Mesenchymal stem cell (in vitro differentiated cells and primary cell): ENCODE results near the gene GIGYF2.
A peak's percentile ranks its signal among the peaks of the same experiment; 100 is the strongest.
"Not testable (repeated sequence)": the region's sequence is repeated elsewhere in the genome, so short reads cannot be mapped to it uniquely, and the experiment has no call there.

Source experiments
- DNase-seq: peaks from one replicate; pipeline ENCODE4 v3.0.0-alpha.2; 2013
- H2AFZ ChIP-seq: one replicate; pipeline ENCODE4 v1.6.1; 2013; ENCODE audit warnings: low read depth, mild to moderate bottlenecking, control low read depth, inconsistent platforms, low read length, moderate library complexity
- H2AK5ac ChIP-seq: 2 replicates; pipeline ENCODE4 v1.6.1; 2013; ENCODE audit warnings: low read length, moderate library complexity, mild to moderate bottlenecking, inconsistent platforms; ENCODE audit not compliant: severe bottlenecking
- H2BK120ac ChIP-seq: one replicate; pipeline ENCODE4 v1.6.1; 2013; ENCODE audit warnings: low read depth, mild to moderate bottlenecking, inconsistent platforms, low read length, moderate library complexity
- H2BK12ac ChIP-seq, 2 experiments: one replicate each; pipeline ENCODE4 v1.6.1; 2013; ENCODE audit warnings: inconsistent platforms in 2 of 2, low read length in 2 of 2, mild to moderate bottlenecking in 2 of 2, moderate library complexity in 2 of 2, control low read depth in 1 of 2
- H2BK15ac ChIP-seq: one replicate; pipeline ENCODE4 v1.6.1; 2013; ENCODE audit warnings: mild to moderate bottlenecking, low read depth, inconsistent platforms; ENCODE audit not compliant: poor library complexity, severe bottlenecking
- H2BK5ac ChIP-seq: 2 replicates; pipeline ENCODE4 v1.6.1; 2013; ENCODE audit warnings: low read depth, mild to moderate bottlenecking, low read length, control low read depth, inconsistent platforms; ENCODE audit not compliant: poor library complexity, severe bottlenecking
- H3K14ac ChIP-seq, 2 experiments: one replicate each; pipeline ENCODE4 v1.6.1; 2013; ENCODE audit warnings: inconsistent platforms in 2 of 2, low read length in 2 of 2, control low read depth in 1 of 2, mild to moderate bottlenecking in 1 of 2, moderate library complexity in 1 of 2
- H3K18ac ChIP-seq, 2 experiments: one replicate each; pipeline ENCODE4 v1.6.1; 2013; ENCODE audit warnings: inconsistent platforms in 2 of 2, low read length in 2 of 2, control low read depth in 1 of 2, low read depth in 1 of 2, mild to moderate bottlenecking in 1 of 2
- H3K23ac ChIP-seq, 2 experiments: one replicate each; pipeline ENCODE4 v1.6.1; 2013; ENCODE audit warnings: inconsistent platforms in 2 of 2, low read length in 2 of 2, mild to moderate bottlenecking in 2 of 2, moderate library complexity in 2 of 2, control low read depth in 1 of 2
- H3K27ac ChIP-seq: 2 replicates; pipeline ENCODE4 v1.5.1; 2013; ENCODE audit warnings: mild to moderate bottlenecking, moderate library complexity, low read length, control low read depth, inconsistent platforms; ENCODE audit not compliant: poor library complexity, severe bottlenecking
- H3K27me3 ChIP-seq, 2 experiments: 2 replicates each; pipeline versions ENCODE4 v1.6.1 to v1.7.0; 2013; ENCODE audit warnings: low read length in 2 of 2, mild to moderate bottlenecking in 2 of 2, moderate library complexity in 2 of 2, control low read depth in 1 of 2, inconsistent platforms in 1 of 2; ENCODE audit not compliant: control insufficient read depth in 1 of 2, insufficient read depth in 1 of 2
- H3K36me3 ChIP-seq, 2 experiments: 2 replicates each; pipeline versions ENCODE4 v1.6.1 to v1.7.0; 2013; ENCODE audit warnings: low read length in 2 of 2, control low read depth in 1 of 2, inconsistent platforms in 1 of 2, low read depth in 1 of 2, mild to moderate bottlenecking in 1 of 2; ENCODE audit not compliant: insufficient read depth in 2 of 2, control insufficient read depth in 1 of 2
- H3K4ac ChIP-seq, 2 experiments: one replicate each; pipeline ENCODE4 v1.6.1; 2013; ENCODE audit warnings: inconsistent platforms in 2 of 2, low read length in 2 of 2, mild to moderate bottlenecking in 2 of 2, moderate library complexity in 2 of 2, control low read depth in 1 of 2, low read depth in 1 of 2
- H3K4me1 ChIP-seq: 2 replicates; pipeline ENCODE4 v1.6.1; 2013; ENCODE audit warnings: low read depth, low read length, control low read depth; ENCODE audit not compliant: control insufficient read depth, insufficient read depth
- H3K4me2 ChIP-seq: 2 replicates; pipeline ENCODE4 v1.6.1; 2013; ENCODE audit warnings: low read length, mild to moderate bottlenecking, inconsistent platforms; ENCODE audit not compliant: poor library complexity, severe bottlenecking
- H3K4me3 ChIP-seq, 2 experiments: 2 replicates each; pipeline versions ENCODE4 v1.5.1 to v1.7.0; 2013; ENCODE audit warnings: low read length in 2 of 2, mild to moderate bottlenecking in 2 of 2, control low read depth in 1 of 2, low read depth in 1 of 2; ENCODE audit not compliant: insufficient read depth in 1 of 2
- H3K79me1 ChIP-seq: replicated peaks from 2 replicates; pipeline ENCODE4 v1.6.1; 2013; ENCODE audit warnings: mild to moderate bottlenecking, control low read depth, low read length, inconsistent platforms; ENCODE audit not compliant: poor library complexity, severe bottlenecking
- H3K9ac ChIP-seq: 2 replicates; pipeline ENCODE4 v1.7.0; 2013; ENCODE audit warnings: mild to moderate bottlenecking, low read length, moderate library complexity
- H3K9me3 ChIP-seq: 2 replicates; pipeline ENCODE4 v1.7.0; 2013; ENCODE audit warnings: mild to moderate bottlenecking, low read length; ENCODE audit not compliant: control insufficient read depth
- H4K8ac ChIP-seq: one replicate; pipeline ENCODE4 v1.6.1; 2013; ENCODE audit warnings: inconsistent platforms, mild to moderate bottlenecking, low read length, moderate library complexity
- H4K91ac ChIP-seq: one replicate; pipeline ENCODE4 v1.6.1; 2013; ENCODE audit warnings: mild to moderate bottlenecking, low read length, inconsistent platforms
- WGBS: methylation state at CpG from one replicate; pipeline ENCODE4 v1.1.7; 2013; ENCODE audit warnings: mixed read lengths; 5-methylcytosine and 5-hydroxymethylcytosine counted together

The GIGYF2 gene

GRCh38 chr2:232681527-232681926 lies 15.6 kb upstream of the GIGYF2 start:
- WGBS: 93% methylated on average over 10 of the region's 10 CpGs
- no peak overlapping the region for H3K4me3 ChIP-seq
- H2BK15ac ChIP-seq: no peak overlapping the region
- no peak overlapping the region for H3K4ac ChIP-seq
- H2BK12ac ChIP-seq: no peak overlapping the region
- no peak overlapping the region for H3K9ac ChIP-seq
- H3K27ac ChIP-seq: no peak overlapping the region
- H3K23ac ChIP-seq: peak overlapping the region in 1 of 2 experiments; percentile 56
- no peak overlapping the region for H2BK5ac ChIP-seq
- H4K91ac ChIP-seq: no peak overlapping the region
- H2AFZ ChIP-seq: no peak overlapping the region
- no peaks in the 10 kb centered on the region for H3K36me3 ChIP-seq
- H3K27me3 ChIP-seq: peaks cover 10 to 30% of the 10 kb centered on the region in 2 experiments
- H2BK120ac ChIP-seq: no peak overlapping the region
- H3K18ac ChIP-seq: no peak overlapping the region
- H4K8ac ChIP-seq: no peak overlapping the region
- no peaks in the 10 kb centered on the region for H3K9me3 ChIP-seq
- DNase-seq: no peak
- no peaks in the 10 kb centered on the region for H3K79me1 ChIP-seq
- H3K14ac ChIP-seq: no peak overlapping the region
- peaks cover 2% of the 10 kb centered on the region for H3K4me1 ChIP-seq
- H3K4me2 ChIP-seq: no peak overlapping the region
- no peak overlapping the region for H2AK5ac ChIP-seq

GRCh38 chr2:232683368-232683767 lies 13.8 kb upstream of the GIGYF2 start:
- Histone ChIP-seq H3K4me3 (no peak overlapping the region), H4K91ac (no peak overlapping the region), H2BK5ac (no peak overlapping the region), H3K27me3 (peaks cover 12 to 31% of the 10 kb centered on the region in 2 experiments), H2AFZ (no peak overlapping the region), H3K27ac (no peak overlapping the region), H2BK12ac (no peak overlapping the region), H3K9ac (no peak overlapping the region), H3K14ac (no peak overlapping the region), H2BK15ac (no peak overlapping the region), H4K8ac (no peak overlapping the region), H3K79me1 (no peaks in the 10 kb centered on the region), H2AK5ac (no peak overlapping the region), H3K23ac (no peak overlapping the region), H3K36me3 (no peaks in the 10 kb centered on the region), H3K4ac (no peak overlapping the region), H3K4me1 (peaks cover 2% of the 10 kb centered on the region), H3K4me2 (no peak overlapping the region), H2BK120ac (no peak overlapping the region), H3K18ac (no peak overlapping the region), H3K9me3 (no peaks in the 10 kb centered on the region)
- DNase-seq: peak; percentile 7
- 74% methylated on average over 1 of the region's 1 CpG for WGBS

GRCh38 chr2:232685391-232685790 lies 11.7 kb upstream of the GIGYF2 start:
- not testable (repeated sequence) for H2BK5ac ChIP-seq, H4K91ac ChIP-seq, H3K79me1 ChIP-seq, H2AFZ ChIP-seq, H3K4me1 ChIP-seq, H2BK15ac ChIP-seq, H4K8ac ChIP-seq, H3K18ac ChIP-seq, H2AK5ac ChIP-seq, H3K4me3 ChIP-seq, H2BK12ac ChIP-seq, H3K4me2 ChIP-seq, H3K4ac ChIP-seq, DNase-seq, H3K36me3 ChIP-seq, H3K27ac ChIP-seq, H3K9ac ChIP-seq, H3K9me3 ChIP-seq, H3K14ac ChIP-seq, H2BK120ac ChIP-seq, H3K23ac ChIP-seq
- peaks cover 12 to 31% of the 10 kb centered on the region in 2 experiments for H3K27me3 ChIP-seq
- WGBS: 88% methylated on average over 6 of the region's 6 CpGs

- H3K36me3 ChIP-seq: no peaks in the 10 kb centered on the region
- no peaks in the 10 kb centered on the region for H3K79me1 ChIP-seq
- no peak overlapping the region for H2BK5ac ChIP-seq
- no peak overlapping the region for H3K4me3 ChIP-seq
- H4K91ac ChIP-seq: no peak overlapping the region
- no peak overlapping the region for H2BK15ac ChIP-seq
- H2BK120ac ChIP-seq: no peak overlapping the region
- H3K14ac ChIP-seq: no peak overlapping the region
- peak overlapping the region in 1 of 2 experiments; percentile 14 for H3K23ac ChIP-seq
- H2AFZ ChIP-seq: peak overlapping the region; percentile 53
- 79% methylated on average over 11 of the region's 11 CpGs for WGBS
- H3K9me3 ChIP-seq: no peaks in the 10 kb centered on the region
- H3K4ac ChIP-seq: no peak overlapping the region
- no peak overlapping the region for H4K8ac ChIP-seq
- no peak overlapping the region for H3K18ac ChIP-seq
- no peak overlapping the region for H3K4me2 ChIP-seq
- no peak overlapping the region for H2AK5ac ChIP-seq
- H3K27ac ChIP-seq: no peak overlapping the region
- peaks cover 7 to 19% of the 10 kb centered on the region in 2 experiments for H3K27me3 ChIP-seq
- peaks cover 2% of the 10 kb centered on the region for H3K4me1 ChIP-seq
- DNase-seq: no peak
- H2BK12ac ChIP-seq: no peak overlapping the region
- no peak overlapping the region for H3K9ac ChIP-seq
These were observed 9.6 kb upstream of the GIGYF2 start for GRCh38 chr2:232687382-232688160.
